ENCODE measurements around the gene BOLA3.
A peak's percentile ranks its signal among the peaks of the same experiment; 100 is the strongest.
"Not testable (repeated sequence)": the region's sequence is repeated elsewhere in the genome, so short reads cannot be mapped to it uniquely, and the experiment has no call there.

Gene BOLA3, protein sequence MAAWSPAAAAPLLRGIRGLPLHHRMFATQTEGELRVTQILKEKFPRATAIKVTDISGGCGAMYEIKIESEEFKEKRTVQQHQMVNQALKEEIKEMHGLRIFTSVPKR

DNA sequence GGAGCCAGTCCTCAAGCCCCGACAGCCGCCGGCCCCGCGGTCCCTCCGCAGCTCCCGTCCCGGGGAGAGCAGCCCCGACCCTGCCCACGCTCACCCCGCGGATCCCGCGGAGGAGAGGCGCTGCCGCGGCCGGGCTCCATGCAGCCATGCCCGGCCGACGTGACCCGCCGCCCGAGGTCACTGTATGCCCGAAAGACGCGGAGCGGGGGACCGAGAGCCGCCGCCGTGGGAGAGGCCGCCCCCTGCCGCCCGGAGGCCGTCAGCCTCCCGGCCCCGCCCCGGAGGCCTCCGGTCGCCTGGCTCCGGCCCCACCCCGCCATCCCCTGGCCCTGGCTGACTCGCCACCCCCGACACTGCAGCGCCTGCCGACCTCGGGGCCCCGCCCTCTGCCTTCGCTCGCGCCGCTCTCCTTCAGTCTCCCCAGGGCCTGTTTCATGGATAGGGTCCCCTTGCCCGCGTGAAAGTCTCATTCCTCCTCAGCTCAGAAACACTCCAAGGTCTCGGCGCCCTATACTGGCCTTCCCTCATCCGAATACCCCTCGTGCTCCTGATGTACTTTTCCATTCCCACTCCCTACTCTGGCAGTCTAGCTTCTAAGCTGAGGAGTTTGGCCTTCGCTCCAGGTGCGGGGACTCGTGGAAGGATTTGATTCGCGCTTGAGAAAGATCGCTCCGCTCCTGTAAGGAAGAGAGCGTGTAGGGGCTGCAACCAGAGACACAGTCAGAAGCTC, at the start of gene BOLA3:
Gene BOLA3, minus strand, starts transcription at position 186 of the 730 bp plus-strand sequence. Its CDS starts 38 bp downstream, at position 148.
- DNase-seq (ENCODE audit: low read depth): peak; percentile 84

DNA sequence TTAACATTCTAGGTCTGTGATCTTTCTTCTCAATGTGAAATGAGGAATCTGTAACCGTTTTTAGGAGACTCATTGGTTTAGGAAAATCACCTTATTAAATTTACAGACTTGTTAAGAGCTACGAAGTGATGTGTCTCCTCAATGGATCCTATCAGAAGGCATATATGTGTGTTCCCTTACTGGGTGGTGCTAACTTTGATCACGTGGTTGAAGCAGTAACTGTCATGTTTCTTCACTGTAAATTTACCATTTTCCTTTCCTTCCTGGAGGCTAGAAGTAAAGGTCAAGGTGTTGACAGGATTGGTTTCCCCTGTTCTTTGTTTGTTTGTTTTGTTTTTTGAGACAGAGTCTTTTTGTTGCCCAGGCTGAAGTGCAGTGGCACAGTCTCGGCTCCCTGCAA, 49.3 kb upstream of the BOLA3 start:
- DNase-seq (ENCODE audit: low read depth): no peak

DNA sequence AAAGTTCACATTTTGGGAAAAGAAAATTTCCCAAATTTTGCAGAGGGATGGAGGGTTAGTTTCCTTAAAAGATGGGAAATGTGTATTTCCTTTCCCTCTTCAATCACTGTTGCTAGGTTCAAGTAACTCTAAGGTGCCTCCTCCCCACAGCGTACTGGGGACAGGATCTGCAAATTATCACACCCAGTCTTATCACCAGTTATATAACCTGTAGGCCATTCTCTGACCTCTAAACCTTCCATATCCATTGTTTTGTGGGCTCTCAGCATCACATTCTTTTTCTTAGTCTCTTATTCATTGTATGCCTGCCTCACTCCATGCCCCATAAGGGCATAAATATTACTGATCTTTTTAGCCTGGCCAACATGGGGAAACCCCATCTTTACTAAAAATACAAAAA, 47.1 kb upstream of the BOLA3 start:
- DNase-seq (ENCODE audit: low read depth): no peak

DNA sequence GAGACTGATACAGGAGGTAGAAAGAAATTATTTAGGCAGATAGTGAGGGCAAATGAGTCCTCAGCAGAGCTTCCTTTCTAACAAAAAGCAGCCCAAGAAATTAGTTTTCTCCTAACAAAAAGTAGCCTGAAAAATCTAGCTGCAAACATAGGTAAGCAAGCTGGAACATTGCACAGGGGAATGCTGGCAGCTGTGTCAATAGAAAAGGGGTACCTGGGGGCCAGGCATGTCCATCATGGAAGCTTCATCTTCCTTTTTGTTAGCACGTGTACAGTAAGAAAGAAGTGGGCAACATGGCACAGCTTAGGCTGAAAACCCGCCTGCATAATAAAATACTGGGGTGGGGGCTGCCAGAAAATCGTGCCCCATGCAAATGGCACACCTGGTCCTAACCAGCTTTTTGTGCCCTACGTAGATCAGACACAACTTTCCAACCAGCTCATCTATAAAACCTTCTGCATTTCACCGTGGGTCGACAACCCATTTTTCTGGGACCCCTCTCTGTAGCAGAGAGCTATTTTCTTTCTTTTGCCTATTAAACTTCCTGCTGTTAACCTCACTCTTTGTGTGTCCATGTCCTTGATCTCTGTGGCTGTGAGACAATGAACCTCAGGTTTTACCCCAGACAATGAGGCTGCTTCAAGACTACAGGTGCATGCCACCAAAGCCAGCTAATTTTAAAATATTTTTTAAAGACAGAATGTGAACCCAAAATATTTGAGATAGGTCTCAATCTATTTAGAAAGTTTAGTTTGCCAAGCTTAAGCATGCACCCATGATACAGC, 44.1 kb upstream of the BOLA3 start:
- no peak for DNase-seq (ENCODE audit: low read depth)

DNA sequence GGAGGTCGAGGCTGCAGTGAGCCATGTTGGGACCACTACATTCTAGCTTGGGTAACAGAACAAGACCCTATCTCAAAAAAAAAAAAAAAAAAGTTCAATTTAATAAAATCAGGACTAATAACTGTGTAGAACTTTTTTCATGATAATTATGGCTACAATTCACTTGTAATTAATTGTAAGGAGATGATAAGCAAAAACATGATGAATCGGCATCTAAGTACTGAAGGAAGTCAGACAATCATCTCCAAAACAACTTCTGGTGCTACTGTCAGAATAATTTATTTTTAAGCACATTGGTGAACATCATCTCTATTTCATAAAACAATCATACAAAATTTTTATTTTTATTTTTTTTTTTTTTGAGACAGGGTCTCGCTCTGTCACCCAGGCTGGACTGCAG, 41.0 kb upstream of the BOLA3 start:
- DNase-seq (ENCODE audit: low read depth): no peak

DNA sequence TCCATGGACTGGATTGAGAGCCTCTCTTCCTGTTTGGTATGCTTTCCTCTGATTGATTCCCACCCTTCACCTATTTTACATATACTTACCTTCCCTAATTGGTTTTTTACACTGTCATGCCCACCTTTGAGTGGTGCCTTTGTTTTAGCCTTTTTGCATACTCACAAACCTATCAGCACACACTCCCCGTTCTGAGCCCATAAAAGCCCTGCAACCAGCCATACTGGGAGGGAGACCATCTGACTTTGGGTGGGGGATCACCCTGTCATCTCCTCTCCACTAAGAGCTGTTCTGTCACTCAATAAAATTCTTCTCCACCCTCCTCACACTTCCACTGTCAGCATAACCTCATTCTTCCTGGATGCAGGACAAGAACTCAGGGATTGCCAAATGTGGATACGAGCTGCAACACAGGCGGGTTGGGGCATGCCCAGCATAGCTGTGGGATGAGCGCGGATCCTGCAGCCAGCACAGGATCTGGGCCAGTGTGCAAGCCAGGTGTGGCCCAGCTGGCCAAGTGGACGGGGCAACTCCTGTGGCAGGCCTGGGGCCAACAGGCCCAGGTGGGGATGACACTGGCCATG, 40.4 kb upstream of the BOLA3 start:
- DNase-seq (ENCODE audit: low read depth): no peak

DNA sequence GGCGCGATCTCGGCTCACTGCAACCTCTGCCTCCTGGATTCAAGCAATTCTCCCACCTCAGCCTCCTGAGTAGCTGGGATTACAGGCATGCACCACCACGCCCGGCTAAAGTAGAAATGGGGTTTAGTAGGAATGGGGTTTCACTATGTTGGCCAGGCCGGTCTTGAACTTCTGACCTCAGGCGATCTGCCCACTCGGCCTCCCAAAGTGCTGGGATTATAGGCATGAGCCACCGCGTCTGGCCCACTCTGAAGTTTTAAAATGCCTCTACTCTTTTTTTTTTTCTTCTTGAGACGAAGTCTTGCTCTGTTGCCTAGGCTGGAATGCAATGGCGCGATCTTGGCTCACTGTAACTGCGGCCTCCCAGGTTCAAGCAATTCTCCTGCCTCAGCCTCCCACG, 39.0 kb upstream of the BOLA3 start:
- DNase-seq (ENCODE audit: low read depth): not testable (repeated sequence)

DNA sequence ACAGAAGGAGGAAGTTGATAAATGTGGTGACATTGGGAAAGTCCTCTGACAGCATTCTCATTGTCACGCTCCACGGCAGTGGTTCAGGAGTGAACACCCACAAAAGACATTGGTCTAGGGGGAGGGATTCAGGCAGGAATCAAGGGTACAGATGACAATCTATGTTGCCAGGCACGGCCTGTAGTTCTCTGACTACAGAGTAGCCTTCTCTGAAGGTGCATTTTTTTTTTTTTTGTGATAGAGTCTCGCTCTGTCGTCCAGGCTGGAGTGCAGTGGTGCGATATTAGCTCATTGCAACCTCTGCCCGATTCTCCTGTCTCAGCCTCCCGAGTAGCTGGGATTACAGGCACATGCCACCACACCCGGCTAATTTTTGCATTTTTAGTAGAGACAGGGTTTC, 38.3 kb upstream of the BOLA3 start:
- DNase-seq (ENCODE audit: low read depth): no peak

DNA sequence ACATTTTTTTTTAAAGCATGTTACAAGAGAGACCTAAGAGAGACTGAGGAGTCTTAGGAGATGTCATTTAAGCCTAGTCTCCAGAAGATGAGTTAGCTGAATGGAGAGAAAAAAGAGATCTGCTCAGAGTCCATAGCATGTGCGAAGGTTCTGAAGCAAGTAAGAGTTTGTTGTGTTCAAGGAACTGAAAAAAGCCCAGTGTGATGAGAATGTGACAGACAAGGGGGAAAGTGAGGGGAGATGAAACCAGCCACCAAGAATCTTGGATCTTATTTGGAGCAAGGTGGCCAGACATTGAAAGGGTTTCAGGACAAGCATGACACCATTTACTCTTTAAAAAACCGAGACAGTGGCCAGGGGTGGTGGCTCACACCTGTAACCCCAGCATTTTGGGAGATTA, 36.2 kb upstream of the BOLA3 start:
- no peak for DNase-seq (ENCODE audit: low read depth)

DNA sequence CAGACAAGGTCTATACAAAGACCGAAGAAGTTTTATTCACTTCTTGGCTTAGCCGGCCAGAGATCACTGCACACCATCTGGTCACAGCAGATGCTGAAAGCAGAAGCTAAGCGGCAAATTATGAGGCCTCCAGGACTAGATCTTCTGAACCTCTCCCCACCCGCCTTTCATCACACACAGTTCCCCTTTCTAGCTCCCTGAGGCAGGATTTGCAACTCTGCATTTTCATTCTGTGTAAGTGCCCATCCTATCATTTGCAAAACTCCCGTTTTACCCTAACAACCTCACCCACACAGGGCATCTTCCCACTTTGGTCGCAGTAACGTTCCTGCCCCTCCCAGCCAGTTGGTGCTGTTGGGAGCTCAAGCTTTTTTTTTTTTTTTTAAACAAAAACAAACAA, 34.0 kb upstream of the BOLA3 start:
- no peak for DNase-seq (ENCODE audit: low read depth)

DNA sequence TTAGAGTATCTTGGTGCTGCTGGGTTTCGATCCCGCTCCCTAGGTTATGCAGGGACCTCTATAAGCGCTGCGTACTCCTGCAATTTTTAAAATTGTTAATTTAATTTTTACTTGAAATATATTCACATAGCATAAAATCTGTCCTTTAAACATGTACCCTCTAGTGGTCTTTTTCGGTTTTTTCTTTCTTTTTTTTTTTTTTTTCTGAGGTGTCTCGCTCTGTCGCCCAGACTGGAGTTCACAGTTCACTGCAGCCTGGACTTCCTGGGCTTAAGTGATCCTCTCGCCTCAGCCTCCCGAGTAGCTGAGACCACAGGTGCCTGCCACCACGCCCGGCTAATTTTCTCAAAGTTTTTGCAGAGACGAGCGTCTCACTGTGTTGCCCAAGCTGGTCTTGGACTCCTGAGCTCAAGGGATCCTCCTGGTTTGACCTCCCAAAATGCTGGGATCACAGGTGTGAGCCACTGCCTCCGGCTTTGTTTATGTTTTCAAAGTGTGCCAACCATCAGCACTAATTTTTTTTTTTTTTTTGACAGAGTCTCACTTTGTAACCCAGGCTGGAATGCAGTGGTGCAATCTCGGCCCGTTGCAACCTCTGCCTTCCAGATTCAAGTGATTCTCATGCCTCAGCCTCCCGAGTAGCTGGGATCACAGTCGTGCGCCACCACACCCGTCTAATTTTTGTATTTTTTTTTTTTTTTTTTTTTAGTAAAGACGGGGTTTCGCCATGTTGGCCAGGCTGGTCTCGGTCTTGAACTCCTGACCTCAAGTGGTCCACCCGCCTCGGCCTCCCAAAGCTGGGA, 31.6 kb upstream of the BOLA3 start:
- DNase-seq (ENCODE audit: low read depth): no peak

DNA sequence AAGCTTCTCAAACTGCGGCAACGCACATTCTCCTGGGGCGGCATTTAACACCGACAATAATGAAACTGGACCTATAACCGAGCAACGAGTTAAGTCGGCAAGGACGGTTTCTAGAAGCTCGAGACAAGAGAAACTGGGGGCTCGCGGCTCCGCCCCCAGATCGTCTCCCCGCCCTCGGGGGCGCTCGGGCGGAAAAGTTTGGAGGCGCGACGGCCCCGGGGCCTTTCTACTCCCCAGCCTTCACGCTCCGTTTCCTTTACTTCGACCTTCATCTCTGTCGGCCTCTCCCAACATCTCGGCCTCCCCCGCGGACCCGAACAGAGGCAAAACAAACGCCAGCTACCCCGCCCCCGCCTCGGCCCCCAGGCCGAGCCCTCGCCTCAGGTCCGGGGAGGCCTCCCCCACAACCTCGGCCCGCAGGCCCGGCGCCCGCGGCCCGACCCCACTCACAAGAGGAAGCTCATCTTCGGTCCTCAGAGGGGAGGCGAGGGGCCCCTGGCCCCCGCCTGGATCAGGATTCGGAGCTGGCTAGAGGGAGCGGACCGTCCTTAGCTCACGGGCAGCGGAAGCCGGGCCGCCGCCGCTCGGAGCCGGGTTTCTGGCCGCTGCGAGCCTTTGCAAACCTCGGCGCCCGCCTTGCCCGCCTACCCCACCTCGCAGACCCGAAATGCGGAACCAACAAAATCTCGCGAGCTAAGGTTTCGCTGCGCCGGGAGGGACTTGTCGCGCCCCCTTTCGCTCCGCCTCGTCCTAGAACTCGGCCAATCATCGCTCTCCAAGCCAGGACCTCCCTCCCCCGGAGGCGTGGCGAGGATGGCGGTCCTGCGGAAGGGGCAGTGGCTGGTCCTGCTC, 30.7 kb upstream of the BOLA3 start, which contains the start of gene MOB1A:
Gene MOB1A, minus strand, starts transcription at position 669 of the 852 bp plus-strand sequence. Its CDS starts 205 bp downstream, at position 464.
- peak; percentile 98 for DNase-seq (ENCODE audit: low read depth)

DNA sequence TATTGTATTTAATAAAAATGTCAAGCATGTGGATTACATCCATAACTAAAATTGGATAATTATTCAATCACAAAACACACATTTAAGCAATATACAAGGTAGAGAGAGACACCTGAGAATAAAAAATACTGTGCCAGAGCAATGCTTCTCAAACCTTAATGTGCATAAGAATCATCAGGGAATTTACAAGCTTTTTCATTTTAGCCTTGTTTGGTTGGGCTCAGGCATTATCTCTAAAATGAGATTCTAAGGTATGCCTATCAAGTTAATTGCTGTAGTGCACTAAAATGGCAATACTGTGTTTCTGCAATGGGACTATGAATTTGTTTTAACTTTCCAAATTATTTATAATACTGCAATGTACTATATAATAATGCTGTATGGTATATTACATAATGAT, 30.0 kb upstream of the BOLA3 start:
- no peak for DNase-seq (ENCODE audit: low read depth)

DNA sequence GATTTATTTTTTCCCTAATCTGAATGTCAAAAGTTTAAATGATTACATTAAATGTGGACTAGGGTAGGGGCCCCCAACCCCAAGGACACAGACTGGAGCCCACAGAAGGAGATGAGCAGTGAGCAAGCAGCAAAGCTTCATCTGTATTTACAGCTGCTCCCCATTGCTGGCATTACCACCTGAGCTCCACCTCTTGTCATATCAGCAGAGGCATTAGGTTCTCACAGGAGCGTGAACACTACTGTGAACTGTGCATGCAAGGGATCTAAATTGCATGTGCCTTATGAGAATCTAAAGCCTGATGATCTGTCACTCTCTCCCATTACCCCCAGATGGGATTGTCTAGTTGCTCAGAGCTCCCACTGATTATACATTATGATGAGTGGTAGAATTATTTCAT, 27.2 kb upstream of the BOLA3 start:
- no peak for DNase-seq (ENCODE audit: low read depth)

DNA sequence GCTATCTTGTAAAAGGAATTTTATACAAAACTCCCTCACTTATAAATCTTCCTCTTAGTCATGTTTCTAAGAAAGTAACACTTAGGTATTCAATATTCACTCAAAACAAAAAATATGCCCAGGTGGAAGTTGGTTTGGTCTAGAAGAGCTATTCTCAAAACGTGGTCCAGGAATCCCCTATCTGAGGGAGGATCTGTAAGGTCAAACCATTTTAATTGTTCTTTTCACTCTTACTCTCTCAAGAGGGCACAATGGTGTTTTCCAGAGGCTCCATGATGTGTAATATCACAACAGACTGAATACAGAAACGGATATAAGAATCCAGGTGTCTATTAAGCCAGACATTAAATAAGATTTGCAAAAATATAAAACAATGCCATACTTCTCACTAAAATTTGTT, 21.0 kb upstream of the BOLA3 start:
- no peak for DNase-seq (ENCODE audit: low read depth)

DNA sequence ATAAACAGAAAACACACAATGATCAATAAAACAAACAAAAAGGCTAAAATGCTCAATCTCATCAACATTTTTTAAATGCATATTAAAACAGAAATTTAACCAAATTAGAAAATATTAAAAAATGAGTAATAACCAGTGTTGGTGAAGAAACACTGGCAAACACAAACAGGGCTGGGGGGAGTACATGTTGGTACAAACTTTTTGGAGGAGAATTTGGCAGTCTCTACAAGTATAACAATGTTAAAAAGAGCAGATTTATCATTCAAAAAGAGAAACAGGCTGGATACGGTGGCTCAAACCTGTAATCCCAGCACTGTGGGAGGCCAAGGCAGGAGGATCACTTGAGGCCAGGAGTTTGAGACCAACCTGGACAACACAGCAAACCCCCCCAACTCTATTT, 17.0 kb upstream of the BOLA3 start:
- DNase-seq (ENCODE audit: low read depth): no peak

DNA sequence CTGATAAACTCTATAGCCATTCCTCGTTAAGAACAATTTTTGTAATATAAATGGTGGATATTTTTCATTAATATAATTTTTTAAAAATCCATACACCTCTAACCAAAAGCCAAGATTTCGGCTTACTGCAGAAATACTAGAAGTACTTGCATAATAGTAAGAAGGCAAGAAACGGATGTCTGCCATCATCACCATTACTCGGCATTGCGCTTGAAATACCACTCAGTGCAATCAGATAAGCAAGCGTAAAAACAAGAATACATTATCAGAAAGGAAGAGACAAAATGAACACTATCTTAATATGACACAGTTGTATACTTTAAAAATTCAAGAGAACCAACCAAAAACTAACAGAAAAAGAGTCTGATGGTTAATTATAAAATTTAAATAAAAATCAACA, 15.2 kb upstream of the BOLA3 start:
- DNase-seq (ENCODE audit: low read depth): no peak

DNA sequence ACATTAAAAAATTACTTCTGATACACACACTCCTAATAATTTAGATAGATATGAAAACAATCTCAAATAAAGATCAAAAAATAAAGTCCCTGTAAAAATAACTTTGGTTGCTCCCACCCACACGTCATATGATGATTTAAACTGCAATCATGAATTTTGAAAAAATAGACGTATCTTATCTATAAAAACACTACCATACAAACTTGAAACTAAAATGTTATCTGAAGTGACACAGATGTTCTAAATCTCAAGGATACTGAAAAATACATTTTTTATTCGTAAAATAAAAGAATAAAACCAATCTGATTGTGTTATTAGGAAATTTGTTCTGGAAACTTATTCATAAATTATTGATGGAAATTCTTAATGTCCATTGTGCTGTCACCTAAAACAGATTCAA, 8.1 kb upstream of the BOLA3 start:
- DNase-seq (ENCODE audit: low read depth): no peak

DNA sequence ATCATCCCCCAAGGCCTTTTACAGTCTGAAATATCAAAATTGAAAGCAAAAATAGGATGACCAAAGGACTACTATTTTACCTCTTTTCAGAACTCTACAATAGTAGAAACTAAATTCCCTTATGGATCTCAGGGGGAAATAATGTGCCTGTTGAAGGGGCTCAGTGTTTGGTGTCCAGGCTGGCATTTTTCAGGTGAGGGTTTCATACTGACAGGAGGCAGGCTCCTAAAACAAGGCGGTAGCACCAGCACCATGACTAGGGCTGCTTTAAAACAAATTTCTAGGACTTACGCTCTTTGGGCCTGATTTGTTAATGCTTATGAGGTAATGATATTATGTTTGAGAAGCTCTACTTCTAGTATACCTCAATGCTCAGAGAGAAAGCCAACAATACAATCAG, 5.2 kb upstream of the BOLA3 start:
- DNase-seq (ENCODE audit: low read depth): no peak

DNA sequence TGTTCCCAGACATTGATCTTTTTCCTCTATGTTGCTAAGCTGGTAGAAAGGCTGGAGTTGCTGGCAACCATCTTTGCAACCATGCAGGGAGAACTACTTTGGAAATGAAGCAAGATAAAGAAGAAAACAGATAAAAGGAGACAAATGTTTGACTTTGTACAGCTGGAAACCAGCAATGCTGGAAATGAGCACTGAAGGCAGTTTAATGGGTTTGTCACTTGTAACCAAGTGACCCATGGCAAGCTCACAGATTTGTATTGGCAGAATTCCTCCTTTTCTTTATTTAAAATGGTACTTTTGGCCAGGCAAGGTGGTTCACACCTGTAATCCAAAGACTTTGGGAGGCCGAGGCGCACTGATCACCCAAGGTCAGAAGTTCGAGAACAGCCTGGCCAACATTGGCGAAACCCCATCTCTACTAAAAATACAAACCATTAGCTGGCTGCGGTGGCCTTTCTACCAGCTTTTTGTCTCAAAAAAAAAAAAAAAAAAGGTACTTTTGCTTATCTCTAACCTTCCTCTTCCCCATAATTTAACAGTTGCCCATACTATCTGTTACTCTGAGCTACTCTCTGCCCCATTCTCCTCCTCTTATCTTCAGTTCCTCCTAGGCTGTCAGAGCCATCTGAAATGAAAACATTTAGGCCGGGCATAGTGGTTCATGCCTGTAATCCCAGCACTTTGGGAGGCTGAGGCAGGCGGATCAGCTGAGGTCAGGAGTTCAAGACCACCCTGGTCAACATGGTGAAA, 2.0 kb upstream of the BOLA3 start:
- no peak for DNase-seq (ENCODE audit: low read depth)

DNA sequence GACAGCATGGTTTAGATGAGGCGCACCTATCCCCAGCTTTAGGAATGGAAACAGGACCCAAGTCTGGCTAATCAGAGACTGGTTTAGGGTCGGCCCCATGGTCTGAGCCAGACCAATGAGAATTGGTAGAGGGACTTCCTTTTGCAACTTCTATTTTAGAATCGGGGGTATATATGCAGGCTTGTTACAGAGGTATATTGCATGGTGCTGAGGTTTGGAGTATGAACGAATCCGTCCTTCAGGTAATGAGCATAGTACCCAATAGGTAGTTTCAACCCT, 1.5 kb upstream of the BOLA3 start:
- DNase-seq (ENCODE audit: low read depth): no peak
